SK-N-SH (cell line): ENCODE results near the gene TMEM255B.

Source experiments
- CHD2 ChIP-seq: fragments of 150-350 bp; IDR thresholded peaks from 2 replicates; pipeline ENCODE4 v1.6.1; 2018; ENCODE audit warnings: low read length; ENCODE audit not compliant: partially characterized antibody
- CTCF ChIP-seq: fragments of 200-600 bp; sonication (generic); IDR thresholded peaks from 2 replicates; pipeline ENCODE4 v1.6.1; 2017; ENCODE audit warnings: antibody characterized with exemption, mild to moderate bottlenecking, moderate library complexity
- EP300 ChIP-seq, 2 experiments: IDR thresholded peaks; 2 replicates each; pipeline versions ENCODE4 v1.4.0 to v1.6.1; 2012; ENCODE audit warnings: borderline replicate concordance in 1 of 2, low read depth in 1 of 2, low read length in 1 of 2
- EZH2phosphoT487 ChIP-seq: fragments of 200-600 bp; sonication (generic); IDR thresholded peaks from 2 replicates; pipeline ENCODE4 v1.6.1; 2017; ENCODE audit warnings: low read depth, mixed run types, mild to moderate bottlenecking, antibody characterized with exemption, moderate library complexity, borderline replicate concordance
- FOSL2 ChIP-seq: IDR thresholded peaks from 2 replicates; pipeline ENCODE4 v1.4.0; 2012; ENCODE audit warnings: low read depth, mild to moderate bottlenecking, moderate library complexity, borderline replicate concordance
- MXI1 ChIP-seq: IDR thresholded peaks from 2 replicates; pipeline ENCODE4 v1.6.1; 2012; ENCODE audit warnings: mild to moderate bottlenecking, low read depth, low read length, improper control_type of control experiment
- POLR2AphosphoS5 ChIP-seq: IDR thresholded peaks from 2 replicates; pipeline ENCODE4 v1.6.1; 2012; ENCODE audit warnings: low read depth, low read length
- USF2 ChIP-seq: fragments of 150-350 bp; IDR thresholded peaks from 2 replicates; pipeline ENCODE4 v1.6.1; 2017; ENCODE audit warnings: antibody characterized with exemption, low read length, low read depth, borderline replicate concordance

- TF ChIP-seq EP300 (IDR thresholded peaks at IDR 0.05; ENCODE audit: borderline replicate concordance in 1 of 2, low read depth in 1 of 2, low read length in 1 of 2) (no peak), CTCF (no peak), MXI1 (no peak), USF2 (no peak), CHD2 (no peak), EZH2phosphoT487 (no peak), POLR2AphosphoS5 (no peak), FOSL2 (no peak)
These were observed 36.1 kb upstream of the TMEM255B start for GRCh38 chr13:113722921-113723320.
